Upper lobe of right lung (tissue), 1 donor: ENCODE data around the gene HHIPL1. TPM values are rescaled to one million over a fixed set of nuclear protein-coding genes. Genes with fewer than 3 reads are reported as not detected.

ENCODE experiments used
- ATAC-seq: fragments of 200-7000 bp; cut with Tn5 transposase; one replicate; pipeline ENCODE4 v1.9.1; 2020; ENCODE audit warnings: mild to moderate bottlenecking, moderate library complexity
- DNase-seq: peaks from one replicate; pipeline ENCODE4 v3.0.0-alpha.2; 2020
- H3K27ac ChIP-seq: fragments of 200-600 bp; one replicate; pipeline ENCODE4 v1.8.0; 2022
- H3K27me3 ChIP-seq: fragments of 200-600 bp; one replicate; pipeline ENCODE4 v1.8.0; 2022; ENCODE audit warnings: mild to moderate bottlenecking
- H3K36me3 ChIP-seq: fragments of 200-600 bp; one replicate; pipeline ENCODE4 v1.8.0; 2022
- H3K4me1 ChIP-seq: fragments of 200-600 bp; one replicate; pipeline ENCODE4 v1.8.0; 2022
- H3K4me3 ChIP-seq: fragments of 200-600 bp; one replicate; pipeline ENCODE4 v1.8.0; 2022; ENCODE audit warnings: mild to moderate bottlenecking
- H3K9me3 ChIP-seq: fragments of 200-600 bp; one replicate; pipeline ENCODE4 v1.8.0; 2022
- intact Hi-C: fragments of 100-400 bp; cut with DNase I; formaldehyde crosslinking; loops from one replicate; pipeline ENCODE4 v1.11.0; 2022
- total RNA-seq: library from RNA; stranded (reverse); fragmentation: NEBNext Ultra II Directional; extraction: Animal tissue kit (Norgen Biotek cat#: 25700); gene quantifications from one replicate; pipeline ENCODE4 v1.2.1, GENCODE V29; 2021
- TF ChIP-seq, protein P1 (sequence below): fragments of 200-600 bp; IDR thresholded peaks from one replicate; pipeline ENCODE4 v1.8.0; 2022; ENCODE audit warnings: antibody characterized with exemption
- donor health status: DM: no; HTN: yes; CAD: no; lungs with severe emphysema.

Gene HHIPL1
- total RNA-seq, 1 donor from 2014 or later: 1.6 TPM

DNA sequence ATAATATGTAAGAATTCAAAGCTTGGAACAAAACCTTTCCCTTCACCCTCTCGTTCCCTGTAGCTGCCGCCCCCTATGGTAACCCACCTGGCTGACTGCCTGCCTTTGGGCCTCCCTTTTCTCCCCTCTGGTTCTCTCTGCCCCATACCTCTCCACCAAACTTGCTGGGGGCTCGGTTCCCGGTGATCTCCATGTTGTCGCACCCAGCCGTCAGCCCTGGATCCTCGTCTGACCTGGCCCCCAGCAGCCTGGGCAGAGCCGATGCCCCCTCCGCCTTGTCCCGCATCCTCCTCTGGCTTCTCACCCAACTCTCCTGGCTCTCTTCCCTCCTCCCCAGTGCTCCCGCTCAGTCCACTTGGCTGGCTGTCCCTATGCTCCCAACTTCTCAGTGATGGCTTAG is 43.7 kb downstream of the HHIPL1 start:
- intact Hi-C loops: no loop called here
- TF ChIP-seq, protein P1, sequence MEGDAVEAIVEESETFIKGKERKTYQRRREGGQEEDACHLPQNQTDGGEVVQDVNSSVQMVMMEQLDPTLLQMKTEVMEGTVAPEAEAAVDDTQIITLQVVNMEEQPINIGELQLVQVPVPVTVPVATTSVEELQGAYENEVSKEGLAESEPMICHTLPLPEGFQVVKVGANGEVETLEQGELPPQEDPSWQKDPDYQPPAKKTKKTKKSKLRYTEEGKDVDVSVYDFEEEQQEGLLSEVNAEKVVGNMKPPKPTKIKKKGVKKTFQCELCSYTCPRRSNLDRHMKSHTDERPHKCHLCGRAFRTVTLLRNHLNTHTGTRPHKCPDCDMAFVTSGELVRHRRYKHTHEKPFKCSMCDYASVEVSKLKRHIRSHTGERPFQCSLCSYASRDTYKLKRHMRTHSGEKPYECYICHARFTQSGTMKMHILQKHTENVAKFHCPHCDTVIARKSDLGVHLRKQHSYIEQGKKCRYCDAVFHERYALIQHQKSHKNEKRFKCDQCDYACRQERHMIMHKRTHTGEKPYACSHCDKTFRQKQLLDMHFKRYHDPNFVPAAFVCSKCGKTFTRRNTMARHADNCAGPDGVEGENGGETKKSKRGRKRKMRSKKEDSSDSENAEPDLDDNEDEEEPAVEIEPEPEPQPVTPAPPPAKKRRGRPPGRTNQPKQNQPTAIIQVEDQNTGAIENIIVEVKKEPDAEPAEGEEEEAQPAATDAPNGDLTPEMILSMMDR: no peak
- ATAC-seq (no peak), DNase-seq (no peak)
- peaks cover 4% of the 10 kb centered on the region for H3K4me1 ChIP-seq
- no peak overlapping the region for H3K4me3 ChIP-seq
- no peaks in the 10 kb centered on the region for H3K9me3 ChIP-seq
- H3K27ac ChIP-seq: no peak overlapping the region
- no peaks in the 10 kb centered on the region for H3K27me3 ChIP-seq
- H3K36me3 ChIP-seq: no peaks in the 10 kb centered on the region

DNA sequence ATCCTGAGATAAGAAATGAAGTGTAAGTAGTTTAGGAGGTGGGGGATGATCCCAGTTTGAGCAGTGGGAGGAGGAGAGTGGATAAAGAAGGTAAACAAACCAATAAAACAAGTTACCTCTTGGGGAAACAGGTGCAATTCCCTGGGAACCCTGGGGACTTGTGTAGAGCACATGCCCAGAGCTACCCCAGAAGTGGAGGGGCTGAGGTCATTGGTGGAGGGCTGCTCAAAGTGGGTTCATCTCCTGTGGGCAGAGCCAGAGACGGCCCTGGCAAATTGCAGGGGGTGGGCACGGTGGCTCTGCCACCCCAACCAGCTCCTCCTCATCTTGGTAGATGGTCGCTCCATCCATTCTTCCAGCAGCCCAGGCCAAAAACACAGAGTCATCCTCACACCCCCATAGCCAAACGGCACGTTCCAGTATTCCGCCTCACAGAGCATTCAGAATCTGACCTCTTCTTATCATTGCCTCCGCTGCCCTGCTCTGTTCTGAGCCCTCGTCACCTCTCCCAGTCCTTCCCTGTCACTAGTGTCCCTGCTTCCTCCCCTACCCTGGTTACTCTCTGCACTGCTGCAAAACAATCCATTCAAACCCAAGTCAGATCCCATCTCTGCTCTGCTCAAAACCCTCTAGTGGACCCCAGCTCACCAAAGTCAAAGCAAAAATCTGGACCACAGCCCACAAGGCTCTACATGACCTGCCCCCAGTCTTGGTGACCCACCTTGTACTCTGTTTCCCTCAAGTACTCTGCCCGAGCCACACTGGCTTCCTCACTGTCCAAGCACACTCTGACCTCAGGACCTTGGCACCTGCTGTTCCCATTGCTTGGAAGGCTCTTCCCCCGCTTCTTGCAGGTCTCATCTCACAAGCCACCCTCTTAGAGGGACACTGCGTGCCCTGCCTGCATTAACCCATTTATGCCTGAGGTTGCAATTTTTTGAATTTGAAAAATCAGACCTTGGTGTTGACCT is 44.6 kb downstream of the HHIPL1 start:
- peaks cover 3% of the 10 kb centered on the region for H3K4me1 ChIP-seq
- H3K27me3 ChIP-seq: no peaks in the 10 kb centered on the region
- ATAC-seq (no peak), DNase-seq (no peak)
- TF ChIP-seq, protein P1: no peak
- no peaks in the 10 kb centered on the region for H3K36me3 ChIP-seq
- no peak overlapping the region for H3K4me3 ChIP-seq
- H3K9me3 ChIP-seq: no peaks in the 10 kb centered on the region
- intact Hi-C loops: no loop called here
- H3K27ac ChIP-seq: no peak overlapping the region

DNA sequence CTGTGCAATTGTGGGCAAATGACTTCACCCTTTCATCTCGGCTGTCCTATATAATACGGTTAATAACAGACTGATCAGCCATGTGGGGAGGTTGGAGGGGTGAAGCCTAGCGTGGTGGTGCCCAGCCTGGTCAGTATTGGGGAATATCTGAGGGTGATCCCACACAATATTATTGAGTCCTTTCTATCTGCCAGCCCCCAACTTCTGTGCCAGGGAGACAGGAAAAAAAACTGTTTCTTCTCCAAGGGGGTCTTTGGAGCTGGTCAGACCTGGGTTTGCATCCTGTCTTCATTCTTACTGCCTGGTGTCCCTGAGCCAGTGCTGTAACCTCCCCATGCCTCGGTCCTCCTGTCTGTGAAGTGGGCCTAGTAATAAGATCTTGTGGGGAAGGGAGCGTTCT is 45.7 kb downstream of the HHIPL1 start:
- ATAC-seq (no peak), DNase-seq (no peak)
- Histone ChIP-seq H3K4me3 (no peak overlapping the region), H3K27ac (no peak overlapping the region), H3K9me3 (no peaks in the 10 kb centered on the region), H3K36me3 (no peaks in the 10 kb centered on the region), H3K4me1 (no peaks in the 10 kb centered on the region), H3K27me3 (no peaks in the 10 kb centered on the region)
- TF ChIP-seq, protein P1: no peak
- intact Hi-C loops: no loop called here

DNA sequence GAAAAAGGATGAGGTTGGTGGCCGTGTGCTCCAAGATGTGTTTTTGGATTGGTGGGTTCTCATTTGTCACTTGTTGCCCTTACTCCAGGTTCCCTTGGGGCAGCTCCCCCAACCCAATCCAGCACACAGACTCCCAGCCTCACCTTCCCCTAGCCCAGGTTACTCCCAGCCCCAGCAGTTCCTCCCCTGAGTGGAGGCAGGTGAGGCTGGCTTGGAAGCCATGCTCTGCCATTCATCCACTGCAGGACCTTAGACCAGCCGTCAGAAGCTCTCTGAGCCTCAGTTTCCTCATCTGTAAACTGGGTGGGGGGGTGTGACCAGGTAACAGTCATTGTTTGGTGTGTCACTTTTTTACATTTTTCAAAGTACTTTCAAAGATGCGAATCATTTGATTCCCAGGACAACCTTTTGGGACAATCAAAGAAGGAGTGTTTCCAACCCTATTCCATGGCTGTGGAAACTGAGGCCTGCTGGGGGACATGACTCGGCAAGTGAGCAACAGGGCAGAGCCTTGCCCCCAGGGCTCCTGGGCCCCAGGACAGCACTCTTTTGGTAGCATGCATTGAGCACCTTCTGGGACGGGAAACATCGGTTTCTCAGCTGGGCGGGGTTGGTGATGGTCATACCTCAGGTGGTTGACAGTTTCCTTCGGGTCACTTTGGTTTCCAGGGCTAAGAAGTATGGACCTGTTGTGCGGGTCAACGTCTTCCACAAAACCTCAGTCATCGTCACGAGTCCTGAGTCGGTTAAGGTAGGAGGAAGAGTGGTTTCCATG is 46.4 kb downstream of the HHIPL1 start:
- Histone ChIP-seq H3K4me1 (no peaks in the 10 kb centered on the region), H3K36me3 (no peaks in the 10 kb centered on the region), H3K9me3 (no peaks in the 10 kb centered on the region), H3K27me3 (no peaks in the 10 kb centered on the region), H3K4me3 (no peak overlapping the region), H3K27ac (no peak overlapping the region)
- TF ChIP-seq, protein P1: no peak
- intact Hi-C loops: no loop called here
- DNase-seq (peak; percentile 50), ATAC-seq (no peak)

DNA sequence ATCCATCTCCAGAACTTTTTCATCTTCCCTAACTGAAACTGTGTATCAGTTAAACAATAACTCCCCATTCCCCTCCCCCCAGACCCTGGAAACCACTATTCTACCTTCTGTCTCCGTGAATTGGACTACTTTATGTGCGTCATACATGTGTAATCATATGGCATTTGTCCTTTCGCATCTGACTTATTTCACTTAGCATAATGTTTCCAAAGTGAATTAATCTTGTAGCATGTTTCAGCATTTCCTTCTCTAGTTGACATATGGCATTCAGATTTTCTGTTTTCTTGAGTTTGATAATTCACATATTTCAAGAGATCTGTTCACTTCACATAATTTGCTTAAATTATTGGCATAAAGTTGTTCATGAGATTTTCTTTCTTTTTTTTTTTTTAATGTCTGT is 49.0 kb downstream of the HHIPL1 start:
- Histone ChIP-seq H3K27me3 (no peaks in the 10 kb centered on the region), H3K27ac (no peak overlapping the region), H3K36me3 (no peaks in the 10 kb centered on the region), H3K4me1 (peaks cover 3% of the 10 kb centered on the region), H3K9me3 (no peaks in the 10 kb centered on the region), H3K4me3 (no peak overlapping the region)
- ATAC-seq: no peak
- DNase-seq: no peak
- intact Hi-C loops: no loop called here
- TF ChIP-seq, protein P1: no peak
